GM12878 (cell line): ENCODE data around the gene CYBC1. TPM values are rescaled to one million over a fixed set of nuclear protein-coding genes. Genes with fewer than 3 reads are reported as not detected.

ENCODE experiments used
- ATAC-seq: fragments of 200-7000 bp; cut with Tn5 transposase; 3 replicates; pipeline ENCODE4 v1.9.1; 2020; ENCODE audit warnings: mild to moderate bottlenecking, moderate library complexity
- BruUV-seq: library from RNA; stranded (reverse); fragments of 400-500 nt; replicated peaks from 2 replicates; lab custom pipeline; 2021; lab: Mats Ljungman, UMichigan
- CTCF ChIA-PET: fragments of 300-600 bp; sonication (Branson Sonifier 250); formaldehyde crosslinking; extraction: SDS; loops from one replicate; lab custom pipeline; 2021; ENCODE audit warnings: inconsistent platforms; lab: Yijun Ruan, JAX
- POLR2A ChIA-PET: fragments of 350-600 bp; formaldehyde crosslinking; extraction: SDS; loops from one replicate; lab custom pipeline; 2021; ENCODE audit warnings: inconsistent platforms; lab: Charles Lee
- RAD21 ChIA-PET: fragments of 300-600 bp; sonication (Branson Sonifier 250); formaldehyde crosslinking; loops from one replicate; lab custom pipeline; 2023; ENCODE audit warnings: antibody characterized with exemption; ENCODE audit not compliant: unreplicated experiment; lab: Charles Lee
- SMC1A ChIA-PET: fragments of 300-600 bp; sonication (Branson Sonifier 250); formaldehyde crosslinking; loops from one replicate; lab custom pipeline; 2023; ENCODE audit not compliant: unreplicated experiment, uncharacterized antibody; lab: Charles Lee
- DNase-seq: peaks from one replicate; pipeline ENCODE4 v3.0.0-alpha.2; 2011; ENCODE audit warnings: low read depth, low spot score
- FAIRE-seq: peaks from 3 replicates; lab custom pipeline; 2011; peaks lifted over from hg19 to GRCh38; lab: Jason Lieb, UNC
- H2AFZ ChIP-seq: 2 replicates; pipeline ENCODE4 v1.6.0; 2011; ENCODE audit warnings: low read depth, low read length, control low read depth; ENCODE audit not compliant: control insufficient read depth
- H3K27ac ChIP-seq: 2 replicates; pipeline ENCODE4 v1.5.1; 2011; ENCODE audit warnings: control low read depth; ENCODE audit not compliant: control insufficient read depth, insufficient read depth
- H3K27me3 ChIP-seq, 2 experiments: replicated peaks in 1 of 2; 2 replicates each; pipeline versions ENCODE4 v1.6.0 to v1.6.1; 2011; ENCODE audit warnings: low read length in 1 of 2; ENCODE audit not compliant: control insufficient read depth in 2 of 2, insufficient read depth in 2 of 2
- H3K36me3 ChIP-seq, 2 experiments: 2 replicates each; pipeline ENCODE4 v1.5.1; 2011; ENCODE audit warnings: low read length in 1 of 2; ENCODE audit not compliant: control insufficient read depth in 2 of 2, insufficient read depth in 2 of 2
- H3K4me1 ChIP-seq: 2 replicates; pipeline ENCODE4 v1.6.1; 2011; ENCODE audit warnings: mild to moderate bottlenecking, low read length, moderate library complexity, mixed read lengths; ENCODE audit not compliant: control insufficient read depth, insufficient read depth
- H3K4me2 ChIP-seq: 2 replicates; pipeline ENCODE4 v1.6.0; 2011; ENCODE audit warnings: control low read depth; ENCODE audit not compliant: control insufficient read depth, insufficient read depth
- H3K4me3 ChIP-seq: fragments of 200-600 bp; sonication (generic); 2 replicates; pipeline ENCODE4 v1.5.1; 2016
- H3K79me2 ChIP-seq: 2 replicates; pipeline ENCODE4 v1.6.0; 2011; ENCODE audit warnings: low read length; ENCODE audit not compliant: control insufficient read depth, insufficient read depth
- H3K9ac ChIP-seq: 2 replicates; pipeline ENCODE4 v1.8.0; 2011; ENCODE audit warnings: low read length, control low read depth, mixed read lengths; ENCODE audit not compliant: control insufficient read depth, insufficient read depth
- H3K9me3 ChIP-seq: replicated peaks from 3 replicates; pipeline ENCODE4 v1.5.1; 2011; ENCODE audit warnings: mild to moderate bottlenecking, low read length; ENCODE audit not compliant: control insufficient read depth, insufficient read depth
- H4K20me1 ChIP-seq: 2 replicates; pipeline ENCODE4 v1.6.0; 2011; ENCODE audit not compliant: control insufficient read depth, insufficient read depth
- GABPA ChIP-seq: IDR thresholded peaks from 2 replicates; pipeline ENCODE4 v1.6.1; 2014; ENCODE audit warnings: antibody characterized with exemption, low read depth, mild to moderate bottlenecking, inconsistent platforms
- ZNF24 ChIP-seq: fragments of 450-650 bp; IDR thresholded peaks from 2 replicates; pipeline ENCODE4 v1.6.1; 2017; ENCODE audit warnings: antibody characterized with exemption, mild to moderate bottlenecking
- WGBS: methylation state at CpG from one replicate; pipeline ENCODE4 v1.1.6; 2016; ENCODE audit warnings: low lambda C conversion rate; ENCODE audit not compliant: insufficient replicate concordance, insufficient coverage; ENCODE audit errors: missing lambda C conversion rate; 5-methylcytosine and 5-hydroxymethylcytosine counted together
- in situ Hi-C: fragments of 300-500 bp; cut with MboI; formaldehyde crosslinking; loops from 9 replicates; pipeline ENCODE4 v1.14.3; 2018; ENCODE audit warnings: mixed read lengths
- intact Hi-C: fragments of 100-400 bp; cut with micrococcal nuclease; formaldehyde crosslinking; loops from one replicate; pipeline ENCODE4 v1.14.2; 2022; ENCODE audit not compliant: unreplicated experiment
- polyA plus RNA-seq, 11 experiments: library from polyadenylated mRNA; depleted of rRNA in 4 of 11; unstranded in 6 of 11; stranded (reverse) in 5 of 11; fragments of >200 nt; fragmentation: Nextera tagmentation in 4 of 11; fragmentation: Illumina TruSeq in 1 of 11; extraction: Ambion mirVana in 4 of 11; extraction: Trizol in 1 of 11; gene quantifications; 1 replicate in 1 of 11; 2 replicates in 10 of 11; pipeline versions ENCODE4 v1.2.1 to v1.2.3, GENCODE V29; 2011 to 2016; ENCODE audit warnings: inconsistent platforms in 2 of 11, missing spikeins in 2 of 11, low read depth in 1 of 11
- total RNA-seq, 4 experiments: library from RNA; depleted of rRNA in 3 of 4; stranded (reverse); fragments of >200 nt in 3 of 4; fragmentation: Illumina TruSeq in 1 of 4; extraction: Trizol in 1 of 4; gene quantifications; 2 replicates each; pipeline versions ENCODE4 v1.2.1 to v1.2.3, GENCODE V29; 2013 to 2021
- TF ChIP-seq, protein P1 (sequence below): fragments of 450-650 bp; IDR thresholded peaks from 2 replicates; pipeline ENCODE4 v1.6.1; 2016; ENCODE audit warnings: mild to moderate bottlenecking, moderate library complexity, borderline replicate concordance
- TF ChIP-seq, protein P2 (sequence below), 3 experiments: IDR thresholded peaks in 2 of 3; conservative IDR thresholded peaks in 1 of 3; 2 replicates each; pipeline ENCODE4 v1.5.1; 2011; ENCODE audit warnings: low read depth in 3 of 3, low read length in 3 of 3, mild to moderate bottlenecking in 3 of 3, control low read depth in 2 of 3, moderate library complexity in 2 of 3, inconsistent platforms in 1 of 3, mixed read lengths in 1 of 3; ENCODE audit not compliant: control insufficient read depth in 2 of 3, insufficient read depth in 1 of 3; ENCODE audit errors: extremely low read depth in 1 of 3

CYBC1 gene
- total and polyA plus RNA-seq, 10 of the 15 experiments (the other 5 are each of a cell fraction or from before 2014, with no cell fraction given) = 4.2 to 162 (median 133) TPM

DNA sequence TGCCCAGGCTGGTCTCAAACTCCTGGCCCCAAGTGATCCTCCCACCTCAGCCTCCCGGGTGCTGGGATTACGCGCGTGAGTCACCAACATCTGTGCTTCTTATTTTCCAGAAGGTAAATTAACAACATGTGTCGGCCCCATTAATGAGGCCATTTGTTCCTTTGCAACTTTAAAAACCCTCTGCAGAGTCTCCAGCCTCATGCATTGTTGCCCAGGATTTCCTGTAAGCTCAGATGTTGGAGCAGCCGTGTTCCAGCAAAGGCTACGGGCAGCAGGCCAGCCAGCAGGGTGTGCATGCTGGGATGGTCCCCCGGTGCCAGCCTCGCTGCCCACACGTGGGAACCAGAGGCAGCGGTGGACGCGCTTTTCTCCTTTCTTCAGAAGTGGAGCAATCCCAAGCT is 51.5 kb downstream of the CYBC1 start:
- H3K9me3 ChIP-seq = no peaks in the 10 kb centered on the region
- H3K36me3 ChIP-seq = peaks cover 2 to 9% of the 10 kb centered on the region in 2 experiments; a peak in 3 of 4 replicates
- ATAC-seq (no peak), DNase-seq (no peak), FAIRE-seq (no peak)
- peaks cover 6% of the 10 kb centered on the region; the same call in 1 of the 2 replicates for H3K4me1 ChIP-seq
- in situ Hi-C loops = no loop called here
- H3K9ac ChIP-seq = no peak overlapping the region
- no peak for TF ChIP-seq ZNF24
- TF ChIP-seq, protein P1, sequence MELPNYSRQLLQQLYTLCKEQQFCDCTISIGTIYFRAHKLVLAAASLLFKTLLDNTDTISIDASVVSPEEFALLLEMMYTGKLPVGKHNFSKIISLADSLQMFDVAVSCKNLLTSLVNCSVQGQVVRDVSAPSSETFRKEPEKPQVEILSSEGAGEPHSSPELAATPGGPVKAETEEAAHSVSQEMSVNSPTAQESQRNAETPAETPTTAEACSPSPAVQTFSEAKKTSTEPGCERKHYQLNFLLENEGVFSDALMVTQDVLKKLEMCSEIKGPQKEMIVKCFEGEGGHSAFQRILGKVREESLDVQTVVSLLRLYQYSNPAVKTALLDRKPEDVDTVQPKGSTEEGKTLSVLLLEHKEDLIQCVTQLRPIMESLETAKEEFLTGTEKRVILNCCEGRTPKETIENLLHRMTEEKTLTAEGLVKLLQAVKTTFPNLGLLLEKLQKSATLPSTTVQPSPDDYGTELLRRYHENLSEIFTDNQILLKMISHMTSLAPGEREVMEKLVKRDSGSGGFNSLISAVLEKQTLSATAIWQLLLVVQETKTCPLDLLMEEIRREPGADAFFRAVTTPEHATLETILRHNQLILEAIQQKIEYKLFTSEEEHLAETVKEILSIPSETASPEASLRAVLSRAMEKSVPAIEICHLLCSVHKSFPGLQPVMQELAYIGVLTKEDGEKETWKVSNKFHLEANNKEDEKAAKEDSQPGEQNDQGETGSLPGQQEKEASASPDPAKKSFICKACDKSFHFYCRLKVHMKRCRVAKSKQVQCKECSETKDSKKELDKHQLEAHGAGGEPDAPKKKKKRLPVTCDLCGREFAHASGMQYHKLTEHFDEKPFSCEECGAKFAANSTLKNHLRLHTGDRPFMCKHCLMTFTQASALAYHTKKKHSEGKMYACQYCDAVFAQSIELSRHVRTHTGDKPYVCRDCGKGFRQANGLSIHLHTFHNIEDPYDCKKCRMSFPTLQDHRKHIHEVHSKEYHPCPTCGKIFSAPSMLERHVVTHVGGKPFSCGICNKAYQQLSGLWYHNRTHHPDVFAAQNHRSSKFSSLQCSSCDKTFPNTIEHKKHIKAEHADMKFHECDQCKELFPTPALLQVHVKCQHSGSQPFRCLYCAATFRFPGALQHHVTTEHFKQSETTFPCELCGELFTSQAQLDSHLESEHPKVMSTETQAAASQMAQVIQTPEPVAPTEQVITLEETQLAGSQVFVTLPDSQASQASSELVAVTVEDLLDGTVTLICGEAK = no peak
- TF ChIP-seq, protein P2, sequence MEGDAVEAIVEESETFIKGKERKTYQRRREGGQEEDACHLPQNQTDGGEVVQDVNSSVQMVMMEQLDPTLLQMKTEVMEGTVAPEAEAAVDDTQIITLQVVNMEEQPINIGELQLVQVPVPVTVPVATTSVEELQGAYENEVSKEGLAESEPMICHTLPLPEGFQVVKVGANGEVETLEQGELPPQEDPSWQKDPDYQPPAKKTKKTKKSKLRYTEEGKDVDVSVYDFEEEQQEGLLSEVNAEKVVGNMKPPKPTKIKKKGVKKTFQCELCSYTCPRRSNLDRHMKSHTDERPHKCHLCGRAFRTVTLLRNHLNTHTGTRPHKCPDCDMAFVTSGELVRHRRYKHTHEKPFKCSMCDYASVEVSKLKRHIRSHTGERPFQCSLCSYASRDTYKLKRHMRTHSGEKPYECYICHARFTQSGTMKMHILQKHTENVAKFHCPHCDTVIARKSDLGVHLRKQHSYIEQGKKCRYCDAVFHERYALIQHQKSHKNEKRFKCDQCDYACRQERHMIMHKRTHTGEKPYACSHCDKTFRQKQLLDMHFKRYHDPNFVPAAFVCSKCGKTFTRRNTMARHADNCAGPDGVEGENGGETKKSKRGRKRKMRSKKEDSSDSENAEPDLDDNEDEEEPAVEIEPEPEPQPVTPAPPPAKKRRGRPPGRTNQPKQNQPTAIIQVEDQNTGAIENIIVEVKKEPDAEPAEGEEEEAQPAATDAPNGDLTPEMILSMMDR (IDR thresholded peaks at IDR 0.05 in 2 of 3, conservative IDR thresholded peaks at IDR 0.05 in 1 of 3; ENCODE audit: control insufficient read depth in 2 of 3, extremely low read depth in 1 of 3, insufficient read depth in 1 of 3, low read depth in 3 of 3, low read length in 3 of 3) = no peak
- TF ChIP-seq GABPA = no peak
- 98% methylated on average over 13 of the region's 13 CpGs for WGBS
- POLR2A ChIA-PET = no interaction called here
- H4K20me1 ChIP-seq = no peaks in the 10 kb centered on the region
- H3K4me3 ChIP-seq = no peak overlapping the region
- RAD21 ChIA-PET = no interaction called here
- no TSS peak for BruUV-seq
- intact Hi-C loops = no loop called here
- no peak overlapping the region for H3K4me2 ChIP-seq
- CTCF ChIA-PET = interaction anchor here (0.8 to 1.5 kb wide), 4 partner anchors 26 to 361 kb away, joined by 3 to 4 read pairs (median 3); partner anchors contain the start of gene DCXR
- SMC1A ChIA-PET = interaction anchor here (1.1 to 1.7 kb wide), 2 partner anchors 37 to 46 kb away, joined by 3 to 5 read pairs; no protein-coding TSS in a partner anchor
- no peaks in the 10 kb centered on the region for H3K27me3 ChIP-seq
- H2AFZ ChIP-seq = no peak overlapping the region
- H3K27ac ChIP-seq = no peak overlapping the region
- H3K79me2 ChIP-seq = no peaks in the 10 kb centered on the region
